Measurements from ENCODE around the gene ALG12. TPM values are rescaled to one million over a fixed set of nuclear protein-coding genes. Genes with fewer than 3 reads are reported as not detected.
A peak's percentile ranks its signal among the peaks of the same experiment; 100 is the strongest.

ALG12 gene
- total RNA-seq, 1 experiment from 2014 or later: 29.2 TPM

- peaks cover 7% of the 10 kb centered on the region for H3K36me3 Mint-ChIP-seq
- no peak for DNase-seq (ENCODE audit: low spot score)
- no peak overlapping the region for H3K27ac Mint-ChIP-seq
- H3K4me3 Mint-ChIP-seq: no peak overlapping the region
- H3K9me3 Mint-ChIP-seq: no peaks in the 10 kb centered on the region
- TF ChIP-seq ATF2 (CRISPR knock-in tag; IDR thresholded peaks at IDR 0.05; ENCODE audit: borderline replicate concordance, low read depth) (no peak), CREB1 (CRISPR knock-in tag; IDR thresholded peaks at IDR 0.05) (no peak), GABPB1 (CRISPR knock-in tag; IDR thresholded peaks at IDR 0.05) (no peak), ZMAT4 (CRISPR knock-in tag; IDR thresholded peaks at IDR 0.05) (no peak), ZNF219 (CRISPR knock-in tag; IDR thresholded peaks at IDR 0.05; ENCODE audit: borderline replicate concordance) (no peak), PRRX2 (CRISPR knock-in tag; IDR thresholded peaks at IDR 0.05) (no peak), ZNF138 (CRISPR knock-in tag; conservative IDR thresholded peaks at IDR 0.05) (no peak), OVOL2 (CRISPR knock-in tag; IDR thresholded peaks at IDR 0.05; ENCODE audit: borderline replicate concordance) (no peak)
- TF ChIP-seq, protein P1, sequence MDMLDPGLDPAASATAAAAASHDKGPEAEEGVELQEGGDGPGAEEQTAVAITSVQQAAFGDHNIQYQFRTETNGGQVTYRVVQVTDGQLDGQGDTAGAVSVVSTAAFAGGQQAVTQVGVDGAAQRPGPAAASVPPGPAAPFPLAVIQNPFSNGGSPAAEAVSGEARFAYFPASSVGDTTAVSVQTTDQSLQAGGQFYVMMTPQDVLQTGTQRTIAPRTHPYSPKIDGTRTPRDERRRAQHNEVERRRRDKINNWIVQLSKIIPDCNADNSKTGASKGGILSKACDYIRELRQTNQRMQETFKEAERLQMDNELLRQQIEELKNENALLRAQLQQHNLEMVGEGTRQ (CRISPR knock-in tag; IDR thresholded peaks at IDR 0.05): no peak
- TF ChIP-seq, protein P2, sequence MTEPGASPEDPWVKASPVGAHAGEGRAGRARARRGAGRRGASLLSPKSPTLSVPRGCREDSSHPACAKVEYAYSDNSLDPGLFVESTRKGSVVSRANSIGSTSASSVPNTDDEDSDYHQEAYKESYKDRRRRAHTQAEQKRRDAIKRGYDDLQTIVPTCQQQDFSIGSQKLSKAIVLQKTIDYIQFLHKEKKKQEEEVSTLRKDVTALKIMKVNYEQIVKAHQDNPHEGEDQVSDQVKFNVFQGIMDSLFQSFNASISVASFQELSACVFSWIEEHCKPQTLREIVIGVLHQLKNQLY (CRISPR knock-in tag; IDR thresholded peaks at IDR 0.05): no peak
- TF ChIP-seq, protein P3, sequence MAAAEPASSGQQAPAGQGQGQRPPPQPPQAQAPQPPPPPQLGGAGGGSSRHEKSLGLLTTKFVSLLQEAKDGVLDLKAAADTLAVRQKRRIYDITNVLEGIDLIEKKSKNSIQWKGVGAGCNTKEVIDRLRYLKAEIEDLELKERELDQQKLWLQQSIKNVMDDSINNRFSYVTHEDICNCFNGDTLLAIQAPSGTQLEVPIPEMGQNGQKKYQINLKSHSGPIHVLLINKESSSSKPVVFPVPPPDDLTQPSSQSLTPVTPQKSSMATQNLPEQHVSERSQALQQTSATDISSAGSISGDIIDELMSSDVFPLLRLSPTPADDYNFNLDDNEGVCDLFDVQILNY (CRISPR knock-in tag; IDR thresholded peaks at IDR 0.05): no peak
- TF ChIP-seq, protein P4, sequence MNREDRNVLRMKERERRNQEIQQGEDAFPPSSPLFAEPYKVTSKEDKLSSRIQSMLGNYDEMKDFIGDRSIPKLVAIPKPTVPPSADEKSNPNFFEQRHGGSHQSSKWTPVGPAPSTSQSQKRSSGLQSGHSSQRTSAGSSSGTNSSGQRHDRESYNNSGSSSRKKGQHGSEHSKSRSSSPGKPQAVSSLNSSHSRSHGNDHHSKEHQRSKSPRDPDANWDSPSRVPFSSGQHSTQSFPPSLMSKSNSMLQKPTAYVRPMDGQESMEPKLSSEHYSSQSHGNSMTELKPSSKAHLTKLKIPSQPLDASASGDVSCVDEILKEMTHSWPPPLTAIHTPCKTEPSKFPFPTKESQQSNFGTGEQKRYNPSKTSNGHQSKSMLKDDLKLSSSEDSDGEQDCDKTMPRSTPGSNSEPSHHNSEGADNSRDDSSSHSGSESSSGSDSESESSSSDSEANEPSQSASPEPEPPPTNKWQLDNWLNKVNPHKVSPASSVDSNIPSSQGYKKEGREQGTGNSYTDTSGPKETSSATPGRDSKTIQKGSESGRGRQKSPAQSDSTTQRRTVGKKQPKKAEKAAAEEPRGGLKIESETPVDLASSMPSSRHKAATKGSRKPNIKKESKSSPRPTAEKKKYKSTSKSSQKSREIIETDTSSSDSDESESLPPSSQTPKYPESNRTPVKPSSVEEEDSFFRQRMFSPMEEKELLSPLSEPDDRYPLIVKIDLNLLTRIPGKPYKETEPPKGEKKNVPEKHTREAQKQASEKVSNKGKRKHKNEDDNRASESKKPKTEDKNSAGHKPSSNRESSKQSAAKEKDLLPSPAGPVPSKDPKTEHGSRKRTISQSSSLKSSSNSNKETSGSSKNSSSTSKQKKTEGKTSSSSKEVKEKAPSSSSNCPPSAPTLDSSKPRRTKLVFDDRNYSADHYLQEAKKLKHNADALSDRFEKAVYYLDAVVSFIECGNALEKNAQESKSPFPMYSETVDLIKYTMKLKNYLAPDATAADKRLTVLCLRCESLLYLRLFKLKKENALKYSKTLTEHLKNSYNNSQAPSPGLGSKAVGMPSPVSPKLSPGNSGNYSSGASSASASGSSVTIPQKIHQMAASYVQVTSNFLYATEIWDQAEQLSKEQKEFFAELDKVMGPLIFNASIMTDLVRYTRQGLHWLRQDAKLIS (CRISPR knock-in tag; IDR thresholded peaks at IDR 0.05; ENCODE audit: borderline replicate concordance): no peak
- TF ChIP-seq, protein P5, sequence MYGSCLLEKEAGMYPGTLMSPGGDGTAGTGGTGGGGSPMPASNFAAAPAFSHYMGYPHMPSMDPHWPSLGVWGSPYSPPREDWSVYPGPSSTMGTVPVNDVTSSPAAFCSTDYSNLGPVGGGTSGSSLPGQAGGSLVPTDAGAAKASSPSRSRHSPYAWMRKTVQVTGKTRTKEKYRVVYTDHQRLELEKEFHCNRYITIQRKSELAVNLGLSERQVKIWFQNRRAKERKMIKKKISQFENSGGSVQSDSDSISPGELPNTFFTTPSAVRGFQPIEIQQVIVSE (CRISPR knock-in tag; IDR thresholded peaks at IDR 0.05; ENCODE audit: borderline replicate concordance): no peak
- H3K27me3 Mint-ChIP-seq (ENCODE audit: low read depth): no peaks in the 10 kb centered on the region; the same call in 1 of the 2 replicates
- H3K4me1 Mint-ChIP-seq: peaks cover 5% of the 10 kb centered on the region; the same call in 1 of the 2 replicates
- POLR2A ChIA-PET: interaction anchor here (0.5 kb wide), 1 partner anchor 27 kb away, joined by 5 read pairs; no protein-coding TSS in a partner anchor
- CTCF ChIA-PET: no interaction called here
- ATAC-seq: no peak
Observed at GRCh38 chr22:49963647-49964026, 45.4 kb upstream of the ALG12 start.

- ChIA-PET CTCF (interaction anchor here (0.6 to 2.5 kb wide), 6 partner anchors 9 to 67 kb away, joined by 3 to 17 read pairs (median 6); no protein-coding TSS in a partner anchor), POLR2A (interaction anchor here (0.6 kb wide), 1 partner anchor 389 kb away, joined by 3 read pairs; no protein-coding TSS in a partner anchor)
- TF ChIP-seq, protein P6, sequence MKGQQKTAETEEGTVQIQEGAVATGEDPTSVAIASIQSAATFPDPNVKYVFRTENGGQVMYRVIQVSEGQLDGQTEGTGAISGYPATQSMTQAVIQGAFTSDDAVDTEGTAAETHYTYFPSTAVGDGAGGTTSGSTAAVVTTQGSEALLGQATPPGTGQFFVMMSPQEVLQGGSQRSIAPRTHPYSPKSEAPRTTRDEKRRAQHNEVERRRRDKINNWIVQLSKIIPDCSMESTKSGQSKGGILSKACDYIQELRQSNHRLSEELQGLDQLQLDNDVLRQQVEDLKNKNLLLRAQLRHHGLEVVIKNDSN (CRISPR knock-in tag; IDR thresholded peaks at IDR 0.05): no peak
- peak; percentile 14; the same call in 1 of the 2 replicates for TF ChIP-seq MAX (CRISPR knock-in tag; IDR thresholded peaks at IDR 0.05)
- no peak for ATAC-seq
- Mint-ChIP-seq H3K4me3 (peak overlapping the region; percentile 56), H3K9me3 (no peaks in the 10 kb centered on the region), H3K4me1 (peaks cover 5% of the 10 kb centered on the region; the same call in 1 of the 2 replicates), H3K36me3 (peaks cover 7% of the 10 kb centered on the region), H3K27ac (no peak overlapping the region; the same call in 1 of the 2 replicates), H3K27me3 (ENCODE audit: low read depth) (no peaks in the 10 kb centered on the region; the same call in 1 of the 2 replicates)
- DNase-seq (ENCODE audit: low spot score): peak; percentile 19
Observed at GRCh38 chr22:49962751-49963646, 44.8 kb upstream of the ALG12 start.

Data from WTC11 (cell line).